GM23338 (cell line): ENCODE measurements around the gene MICAL3. TPM values are rescaled to one million over a fixed set of nuclear protein-coding genes. Genes with fewer than 3 reads are reported as not detected.

Experiments used
- ATAC-seq: fragments of 200-7000 bp; cut with Tn5 transposase; 3 replicates; pipeline ENCODE4 v1.9.1; 2020
- DNase-seq: peaks from one replicate; pipeline ENCODE4 v3.0.0-alpha.2; 2015; ENCODE audit warnings: low spot score
- H2AFZ ChIP-seq: fragments of 200-600 bp; sonication (generic); 2 replicates; pipeline ENCODE4 v1.8.0; 2016; ENCODE audit warnings: antibody characterized with exemption, mild to moderate bottlenecking, moderate library complexity
- H3F3A ChIP-seq: fragments of 200-600 bp; sonication (generic); replicated peaks from 2 replicates; pipeline ENCODE4 v1.8.0; 2017; ENCODE audit warnings: antibody characterized with exemption, mixed run types, low read depth
- H3K27ac ChIP-seq: fragments of 200-600 bp; sonication (generic); 2 replicates; pipeline ENCODE4 v1.6.1; 2016; ENCODE audit warnings: low read depth
- H3K27me3 ChIP-seq: fragments of 200-600 bp; sonication (generic); 2 replicates; pipeline ENCODE4 v1.8.0; 2016; ENCODE audit warnings: mild to moderate bottlenecking, mixed run types, moderate library complexity; ENCODE audit not compliant: insufficient read depth
- H3K36me3 ChIP-seq: fragments of 200-600 bp; sonication (generic); 2 replicates; pipeline ENCODE4 v1.8.0; 2016; ENCODE audit warnings: mild to moderate bottlenecking; ENCODE audit not compliant: insufficient read depth
- H3K4me1 ChIP-seq: fragments of 200-600 bp; sonication (generic); 2 replicates; pipeline ENCODE4 v1.8.0; 2016; ENCODE audit warnings: mild to moderate bottlenecking, moderate library complexity; ENCODE audit not compliant: insufficient read depth
- H3K4me2 ChIP-seq: fragments of 200-600 bp; sonication (generic); 2 replicates; pipeline ENCODE4 v1.7.1; 2017; ENCODE audit warnings: mixed run types
- H3K4me3 ChIP-seq: fragments of 200-600 bp; sonication (generic); 2 replicates; pipeline ENCODE4 v1.6.1; 2016; ENCODE audit warnings: mixed run types
- H3K79me2 ChIP-seq: fragments of 200-600 bp; sonication (generic); replicated peaks from 2 replicates; pipeline ENCODE4 v1.8.0; 2017; ENCODE audit warnings: mild to moderate bottlenecking; ENCODE audit not compliant: insufficient read depth
- H3K9me2 ChIP-seq: fragments of 200-600 bp; sonication (generic); 2 replicates; pipeline ENCODE4 v1.8.0; 2017; ENCODE audit not compliant: insufficient read depth
- H4K20me1 ChIP-seq: fragments of 200-600 bp; sonication (generic); replicated peaks from 2 replicates; pipeline ENCODE4 v1.8.0; 2017; ENCODE audit warnings: mild to moderate bottlenecking; ENCODE audit not compliant: insufficient read depth
- H3K27ac Mint-ChIP-seq: 2 replicates; pipeline ENCODE4 v1.8.0; 2020; ENCODE audit warnings: inconsistent platforms, mild to moderate bottlenecking, moderate library complexity, mixed read lengths
- H3K27me3 Mint-ChIP-seq: 3 replicates; pipeline ENCODE4 v1.8.0; 2022; ENCODE audit warnings: low read depth, mild to moderate bottlenecking, moderate library complexity, mixed read lengths, inconsistent platforms; ENCODE audit not compliant: insufficient read depth, poor library complexity
- H3K36me3 Mint-ChIP-seq: 3 replicates; pipeline ENCODE4 v1.8.0; 2021; ENCODE audit warnings: low read depth, mild to moderate bottlenecking, inconsistent platforms, moderate library complexity, mixed read lengths
- H3K4me1 Mint-ChIP-seq: 3 replicates; pipeline ENCODE4 v1.8.0; 2020; ENCODE audit warnings: mild to moderate bottlenecking, inconsistent platforms, mixed read lengths
- H3K4me3 Mint-ChIP-seq: 3 replicates; pipeline ENCODE4 v1.8.0; 2021; ENCODE audit warnings: moderate library complexity, mild to moderate bottlenecking, inconsistent platforms, mixed read lengths
- H3K9me3 Mint-ChIP-seq: 3 replicates; pipeline ENCODE4 v1.8.0; 2020; ENCODE audit warnings: moderate library complexity, mild to moderate bottlenecking, inconsistent platforms, mixed read lengths
- CREB1 ChIP-seq: fragments of 250-450 bp; sonication (Bioruptor Pico); IDR thresholded peaks from 2 replicates; pipeline ENCODE4 v1.5.0; 2020; ENCODE audit warnings: low read depth, mild to moderate bottlenecking, moderate library complexity
- CTCF ChIP-seq, 2 experiments: fragments of 200-600 bp in 1 of 2; sonication (generic) in 1 of 2; conservative IDR thresholded peaks; 2 replicates each; pipeline versions ENCODE4 v1.5.1 to v1.6.1; 2016 to 2017; ENCODE audit warnings: antibody characterized with exemption in 2 of 2, low read depth in 2 of 2, mild to moderate bottlenecking in 2 of 2, moderate library complexity in 1 of 2
- ETS1 ChIP-seq: IDR thresholded peaks from 2 replicates; pipeline ENCODE4 v1.6.1; 2016; ENCODE audit warnings: antibody characterized with exemption
- EZH2 ChIP-seq: fragments of 200-600 bp; sonication (generic); IDR thresholded peaks from one replicate; pipeline ENCODE4 v1.8.0; 2017; ENCODE audit warnings: antibody characterized with exemption, mild to moderate bottlenecking, low read depth; ENCODE audit not compliant: unreplicated experiment
- JUNB ChIP-seq: IDR thresholded peaks from one replicate; pipeline ENCODE4 v1.6.1; 2016; ENCODE audit warnings: antibody characterized with exemption; ENCODE audit not compliant: unreplicated experiment
- NANOG ChIP-seq: IDR thresholded peaks from 2 replicates; pipeline ENCODE4 v1.6.1; 2016; ENCODE audit warnings: antibody characterized with exemption, borderline replicate concordance
- POLR2AphosphoS5 ChIP-seq: IDR thresholded peaks from 2 replicates; pipeline ENCODE4 v1.6.1; 2016; ENCODE audit warnings: antibody characterized with exemption, low read depth
- STAT1 ChIP-seq: IDR thresholded peaks from one replicate; pipeline ENCODE4 v1.6.1; 2016; ENCODE audit warnings: antibody characterized with exemption; ENCODE audit not compliant: unreplicated experiment
- polyA plus RNA-seq: library from polyadenylated mRNA; unstranded; fragments of >200 nt; fragmentation: Nextera tagmentation; extraction: Ambion mirVana; gene quantifications from 2 replicates; pipeline ENCODE4 v1.2.1, GENCODE V29; 2016
- total RNA-seq: library from RNA; depleted of rRNA; stranded (reverse); fragments of >200 nt; shearing (Covaris generic); gene quantifications from 2 replicates; pipeline ENCODE4 v1.2.3, GENCODE V29; 2014
- TF ChIP-seq, protein P1 (sequence below): fragments of 250-450 bp; sonication (Bioruptor Pico); IDR thresholded peaks from 2 replicates; pipeline ENCODE4 v1.5.0; 2020; ENCODE audit warnings: mild to moderate bottlenecking, moderate library complexity

Gene MICAL3
- total and polyA plus RNA-seq, 2 experiments from 2014 or later, result 10.1 to 33.9 TPM

GRCh38 chr22:17781319-17782031 is 242.9 kb downstream of the MICAL3 start:
- no peak overlapping the region; the same call in 1 of the 2 replicates for H3K27ac Mint-ChIP-seq
- H3K4me2 ChIP-seq, result no peak overlapping the region
- no peak overlapping the region for H3K4me3 Mint-ChIP-seq

DNA sequence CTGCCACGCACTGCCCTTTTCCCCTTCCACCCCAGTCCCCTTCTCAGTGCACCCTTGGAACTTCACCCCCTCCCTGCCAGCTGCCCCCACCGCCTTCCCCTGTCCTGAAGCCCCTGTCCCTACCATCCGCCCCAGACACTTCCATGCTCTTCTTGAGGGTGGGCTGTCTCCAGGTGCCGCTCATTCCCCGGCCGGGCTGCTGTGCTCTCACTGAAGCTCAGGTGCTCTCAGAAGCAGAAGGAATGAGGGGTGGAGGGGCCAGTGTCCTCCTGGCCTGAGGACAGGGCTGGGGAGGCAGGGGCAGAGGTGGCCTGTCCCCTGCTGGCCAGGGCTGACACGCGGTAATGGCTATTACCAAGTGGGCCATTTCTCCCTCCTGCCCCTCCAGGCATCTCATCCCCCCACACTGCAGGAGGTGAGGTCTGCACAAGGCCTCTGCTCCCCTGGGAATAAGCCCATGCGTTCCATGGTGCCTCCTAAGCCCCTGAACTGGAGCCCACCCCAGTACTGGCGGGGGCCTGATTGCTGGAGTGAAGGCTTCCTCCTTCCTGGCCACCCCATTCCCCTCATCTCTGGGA is 243.5 kb downstream of the MICAL3 start:
- H3K4me1 ChIP-seq, result no peaks in the 10 kb centered on the region; the same call in 1 of the 2 replicates
- TF ChIP-seq POLR2AphosphoS5, result no peak
- TF ChIP-seq ETS1, result no peak
- TF ChIP-seq STAT1, result no peak
- TF ChIP-seq EZH2, result no peak
- TF ChIP-seq, protein P1, sequence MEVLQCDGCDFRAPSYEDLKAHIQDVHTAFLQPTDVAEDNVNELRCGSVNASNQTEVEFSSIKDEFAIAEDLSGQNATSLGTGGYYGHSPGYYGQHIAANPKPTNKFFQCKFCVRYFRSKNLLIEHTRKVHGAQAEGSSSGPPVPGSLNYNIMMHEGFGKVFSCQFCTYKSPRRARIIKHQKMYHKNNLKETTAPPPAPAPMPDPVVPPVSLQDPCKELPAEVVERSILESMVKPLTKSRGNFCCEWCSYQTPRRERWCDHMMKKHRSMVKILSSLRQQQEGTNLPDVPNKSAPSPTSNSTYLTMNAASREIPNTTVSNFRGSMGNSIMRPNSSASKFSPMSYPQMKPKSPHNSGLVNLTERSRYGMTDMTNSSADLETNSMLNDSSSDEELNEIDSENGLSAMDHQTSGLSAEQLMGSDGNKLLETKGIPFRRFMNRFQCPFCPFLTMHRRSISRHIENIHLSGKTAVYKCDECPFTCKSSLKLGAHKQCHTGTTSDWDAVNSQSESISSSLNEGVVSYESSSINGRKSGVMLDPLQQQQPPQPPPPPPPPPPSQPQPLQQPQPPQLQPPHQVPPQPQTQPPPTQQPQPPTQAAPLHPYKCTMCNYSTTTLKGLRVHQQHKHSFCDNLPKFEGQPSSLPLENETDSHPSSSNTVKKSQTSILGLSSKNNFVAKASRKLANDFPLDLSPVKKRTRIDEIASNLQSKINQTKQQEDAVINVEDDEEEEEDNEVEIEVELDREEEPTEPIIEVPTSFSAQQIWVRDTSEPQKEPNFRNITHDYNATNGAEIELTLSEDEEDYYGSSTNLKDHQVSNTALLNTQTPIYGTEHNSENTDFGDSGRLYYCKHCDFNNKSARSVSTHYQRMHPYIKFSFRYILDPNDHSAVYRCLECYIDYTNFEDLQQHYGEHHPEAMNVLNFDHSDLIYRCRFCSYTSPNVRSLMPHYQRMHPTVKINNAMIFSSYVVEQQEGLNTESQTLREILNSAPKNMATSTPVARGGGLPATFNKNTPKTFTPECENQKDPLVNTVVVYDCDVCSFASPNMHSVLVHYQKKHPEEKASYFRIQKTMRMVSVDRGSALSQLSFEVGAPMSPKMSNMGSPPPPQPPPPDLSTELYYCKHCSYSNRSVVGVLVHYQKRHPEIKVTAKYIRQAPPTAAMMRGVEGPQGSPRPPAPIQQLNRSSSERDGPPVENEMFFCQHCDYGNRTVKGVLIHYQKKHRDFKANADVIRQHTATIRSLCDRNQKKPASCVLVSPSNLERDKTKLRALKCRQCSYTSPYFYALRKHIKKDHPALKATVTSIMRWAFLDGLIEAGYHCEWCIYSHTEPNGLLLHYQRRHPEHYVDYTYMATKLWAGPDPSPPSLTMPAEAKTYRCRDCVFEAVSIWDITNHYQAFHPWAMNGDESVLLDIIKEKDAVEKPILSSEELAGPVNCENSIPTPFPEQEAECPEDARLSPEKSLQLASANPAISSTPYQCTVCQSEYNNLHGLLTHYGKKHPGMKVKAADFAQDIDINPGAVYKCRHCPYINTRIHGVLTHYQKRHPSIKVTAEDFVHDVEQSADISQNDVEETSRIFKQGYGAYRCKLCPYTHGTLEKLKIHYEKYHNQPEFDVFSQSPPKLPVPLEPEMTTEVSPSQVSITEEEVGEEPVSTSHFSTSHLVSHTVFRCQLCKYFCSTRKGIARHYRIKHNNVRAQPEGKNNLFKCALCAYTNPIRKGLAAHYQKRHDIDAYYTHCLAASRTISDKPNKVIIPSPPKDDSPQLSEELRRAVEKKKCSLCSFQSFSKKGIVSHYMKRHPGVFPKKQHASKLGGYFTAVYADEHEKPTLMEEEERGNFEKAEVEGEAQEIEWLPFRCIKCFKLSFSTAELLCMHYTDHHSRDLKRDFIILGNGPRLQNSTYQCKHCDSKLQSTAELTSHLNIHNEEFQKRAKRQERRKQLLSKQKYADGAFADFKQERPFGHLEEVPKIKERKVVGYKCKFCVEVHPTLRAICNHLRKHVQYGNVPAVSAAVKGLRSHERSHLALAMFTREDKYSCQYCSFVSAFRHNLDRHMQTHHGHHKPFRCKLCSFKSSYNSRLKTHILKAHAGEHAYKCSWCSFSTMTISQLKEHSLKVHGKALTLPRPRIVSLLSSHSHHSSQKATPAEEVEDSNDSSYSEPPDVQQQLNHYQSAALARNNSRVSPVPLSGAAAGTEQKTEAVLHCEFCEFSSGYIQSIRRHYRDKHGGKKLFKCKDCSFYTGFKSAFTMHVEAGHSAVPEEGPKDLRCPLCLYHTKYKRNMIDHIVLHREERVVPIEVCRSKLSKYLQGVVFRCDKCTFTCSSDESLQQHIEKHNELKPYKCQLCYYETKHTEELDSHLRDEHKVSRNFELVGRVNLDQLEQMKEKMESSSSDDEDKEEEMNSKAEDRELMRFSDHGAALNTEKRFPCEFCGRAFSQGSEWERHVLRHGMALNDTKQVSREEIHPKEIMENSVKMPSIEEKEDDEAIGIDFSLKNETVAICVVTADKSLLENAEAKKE (CRISPR knock-in tag), result no peak

More at GRCh38 chr22:17781319-17782031, 242.9 kb downstream of the MICAL3 start:
- H3K36me3 ChIP-seq, result no peaks in the 10 kb centered on the region
- DNase-seq (no peak), ATAC-seq (no peak)
- no peak overlapping the region for H3K4me3 ChIP-seq
- no peaks in the 10 kb centered on the region; the same call in 2 of the 3 replicates for H3K36me3 Mint-ChIP-seq
- no peaks in the 10 kb centered on the region; the same call in 1 of the 2 replicates for H3K4me1 ChIP-seq
- H3K27me3 ChIP-seq, result no peaks in the 10 kb centered on the region
- no peaks in the 10 kb centered on the region for H3F3A ChIP-seq
- TF ChIP-seq NANOG, result no peak
- no peak for TF ChIP-seq CREB1 (CRISPR knock-in tag)
- no peak for TF ChIP-seq CTCF (conservative IDR thresholded peaks at IDR 0.05; ENCODE audit: low read depth in 2 of 2)
- TF ChIP-seq JUNB, result no peak
- peaks cover 25% of the 10 kb centered on the region for H3K4me1 Mint-ChIP-seq
- H3K79me2 ChIP-seq, result no peaks in the 10 kb centered on the region
- H3K27ac ChIP-seq, result no peak overlapping the region
- peaks cover 18% of the 10 kb centered on the region for H3K27me3 Mint-ChIP-seq
- H3K9me3 Mint-ChIP-seq, result peaks cover 4% of the 10 kb centered on the region; the same call in 1 of the 3 replicates
- H2AFZ ChIP-seq, result no peak overlapping the region
- H3K9me2 ChIP-seq, result no peaks in the 10 kb centered on the region
- no peaks in the 10 kb centered on the region for H4K20me1 ChIP-seq

More for the DNA sequence above, 243.5 kb downstream of the MICAL3 start:
- Histone ChIP-seq H3F3A (no peaks in the 10 kb centered on the region), H3K4me3 (no peak overlapping the region), H4K20me1 (no peaks in the 10 kb centered on the region), H3K9me2 (no peaks in the 10 kb centered on the region), H3K79me2 (no peaks in the 10 kb centered on the region), H3K27ac (no peak overlapping the region), H3K4me2 (no peak overlapping the region), H3K27me3 (no peaks in the 10 kb centered on the region), H2AFZ (no peak overlapping the region), H3K36me3 (no peaks in the 10 kb centered on the region)
- DNase-seq (no peak), ATAC-seq (no peak)
- Mint-ChIP-seq H3K36me3 (no peaks in the 10 kb centered on the region; the same call in 2 of the 3 replicates), H3K4me1 (peaks cover 24% of the 10 kb centered on the region), H3K27me3 (peaks cover 17% of the 10 kb centered on the region), H3K4me3 (no peak overlapping the region), H3K9me3 (peaks cover 4% of the 10 kb centered on the region; the same call in 1 of the 3 replicates), H3K27ac (no peak overlapping the region)
